Thyroid gland (tissue), 4 donors: ENCODE measurements around the gene ZSWIM6.

Experiments
- CTCF ChIP-seq, 6 experiments: fragments of 200-600 bp in 3 of 6; fragments of 450-650 bp in 3 of 6; sonication (generic) in 3 of 6; IDR thresholded peaks; one replicate each; pipeline ENCODE4 v1.5.1; 2016 to 2019; ENCODE audit warnings: antibody characterized with exemption in 6 of 6, mild to moderate bottlenecking in 2 of 6, inconsistent platforms in 1 of 6, moderate library complexity in 1 of 6
- POLR2A ChIP-seq, 2 donors: fragments of 450-650 bp; IDR thresholded peaks; one replicate each; pipeline ENCODE4 v1.6.1; 2017; ENCODE audit warnings: antibody characterized with exemption in 2 of 2, mild to moderate bottlenecking in 2 of 2, moderate library complexity in 1 of 2

- TF ChIP-seq CTCF (IDR thresholded peaks at IDR 0.05) (no peak), POLR2A (IDR thresholded peaks at IDR 0.05) (no peak)
These were observed 244.5 kb downstream of the ZSWIM6 start for GRCh38 chr5:61576556-61576955.
